Measurements from ENCODE around the gene OTOG. TPM values are rescaled to one million over a fixed set of nuclear protein-coding genes. Genes with fewer than 3 reads are reported as not detected.
A peak's percentile ranks its signal among the peaks of the same experiment; 100 is the strongest.

The OTOG gene
- total and polyA plus RNA-seq, 2 of the 8 experiments (the other 6 are each of a cell fraction or from before 2014, with no cell fraction given): 0.41 to 1.5 TPM

- Histone ChIP-seq H2AK5ac (ENCODE audit: low read depth, low read length) (no peak overlapping the region), H3K4me3 (ENCODE audit: extremely low read depth in 1 of 4, insufficient read depth in 2 of 4, low read depth in 3 of 4, low read length in 4 of 4) (no peak overlapping the region), H3K79me2 (ENCODE audit: control insufficient read depth in 1 of 2, insufficient read depth in 2 of 2, low read length in 2 of 2) (no peaks in the 10 kb centered on the region), H4K20me1 (replicated peaks in 1 of 2; ENCODE audit: control insufficient read depth in 1 of 2, insufficient read depth in 2 of 2, low read length in 2 of 2) (no peaks in the 10 kb centered on the region), H3K9me3 (ENCODE audit: insufficient read depth in 2 of 2, low read depth in 1 of 2, low read length in 1 of 2) (no peaks in the 10 kb centered on the region), H3K18ac (ENCODE audit: extremely low read depth, low read length) (no peak overlapping the region), H3K4me1 (replicated peaks in 1 of 4; ENCODE audit: control insufficient read depth in 3 of 4, insufficient read depth in 4 of 4, low read length in 3 of 4) (no peaks in the 10 kb centered on the region), H3K27me3 (replicated peaks in 1 of 4; ENCODE audit: control insufficient read depth in 3 of 4, extremely low read depth in 1 of 4, insufficient read depth in 3 of 4, low read length in 3 of 4) (no peaks in the 10 kb centered on the region), H3K23me2 (ENCODE audit: low read depth, low read length) (0 out of 2 replicates have a peak, but pooled peaks cover 1% of the 10 kb centered on the region), H3K79me1 (ENCODE audit: low read depth, low read length) (no peaks in the 10 kb centered on the region), H2BK5ac (ENCODE audit: low read depth, low read length) (no peak overlapping the region), H3K9ac (replicated peaks in 1 of 4; ENCODE audit: extremely low read depth in 1 of 4, low read depth in 3 of 4, low read length in 3 of 4) (no peak overlapping the region), H3K36me3 (ENCODE audit: control insufficient read depth in 2 of 4, insufficient read depth in 4 of 4, low read length in 3 of 4) (no peaks in the 10 kb centered on the region), H4K8ac (ENCODE audit: extremely low read depth, insufficient read depth, low read length) (no peak overlapping the region), H3K27ac (ENCODE audit: low read depth, low read length) (no peak overlapping the region), H3K14ac (ENCODE audit: insufficient read length) (no peak overlapping the region), H4K5ac (ENCODE audit: insufficient read length, low read depth, low read length) (no peak overlapping the region), H2BK12ac (ENCODE audit: low read depth, low read length) (0 out of 2 replicates have a peak overlapping the region, but pooled peaks have one; percentile 27), H3K4me2 (ENCODE audit: insufficient read depth in 1 of 2, low read depth in 2 of 2, low read length in 2 of 2) (no peak overlapping the region), H3K4ac (replicated peaks; ENCODE audit: insufficient read length, low read depth, low read length) (no peak overlapping the region), H4K91ac (replicated peaks; ENCODE audit: insufficient read length, low read length) (no peak overlapping the region), H2BK20ac (ENCODE audit: low read length) (no peak overlapping the region), H2BK120ac (replicated peaks; ENCODE audit: low read depth, low read length) (no peak overlapping the region), H2BK15ac (ENCODE audit: low read length) (0 out of 2 replicates have a peak overlapping the region, but pooled peaks have one; percentile 8), H3K23ac (ENCODE audit: insufficient read length) (no peak overlapping the region), H3K56ac (replicated peaks; ENCODE audit: insufficient read length, low read depth, low read length) (no peak overlapping the region), H2AFZ (ENCODE audit: low read length) (no peak overlapping the region)
- TF ChIP-seq CTCF (IDR thresholded peaks at IDR 0.05; ENCODE audit: control extremely low read depth in 1 of 3, insufficient read depth in 1 of 3, low read depth in 1 of 3, low read length in 3 of 3) (peak; percentile 24 to 31 (median 30); a peak in 3 of 4 replicates), EGR1 (IDR thresholded peaks at IDR 0.05; ENCODE audit: borderline replicate concordance, low read depth, low read length) (no peak)
- DNase-seq (ENCODE audit: low read depth in 1 of 2, low spot score in 2 of 2) (no peak), FAIRE-seq (no peak)
- WGBS, 2 experiments (ENCODE audit: extremely low coverage in 1 of 2, insufficient coverage in 1 of 2, insufficient read length in 1 of 2, insufficient replicate concordance in 2 of 2, low coverage in 1 of 2, low lambda C conversion rate in 2 of 2, missing lambda C conversion rate in 1 of 2): 95% methylated on average over 19 of the region's 19 CpGs; no CpG with 5 or more reads in 1 of the 2 experiments
- POLR2A ChIA-PET (ENCODE audit: partially characterized antibody): no interaction called here
- CTCF ChIA-PET (ENCODE audit: partially characterized antibody): interaction anchor here (1.0 to 2.5 kb wide), 14 partner anchors 11 to 99 kb away, joined by 3 to 8 read pairs (median 4); partner anchors contain the start of gene MYOD1
Observed at GRCh38 chr11:17631702-17632365, 84.8 kb downstream of the OTOG start.
